H9 (cell line): ENCODE data around the gene CDH13. TPM values are rescaled to one million over a fixed set of nuclear protein-coding genes. Genes with fewer than 3 reads are reported as not detected.

Source experiments
- DNase-seq: peaks from one replicate; pipeline ENCODE4 v3.0.0-alpha.2; 2017
- H2AFZ ChIP-seq: one replicate; pipeline ENCODE4 v1.6.1; 2013; ENCODE audit warnings: mild to moderate bottlenecking, low read length, control low read depth, moderate library complexity
- H2AK5ac ChIP-seq: 2 replicates; pipeline ENCODE4 v1.6.1; 2013; ENCODE audit warnings: low read length, control low read depth, mixed read lengths; ENCODE audit not compliant: insufficient read length
- H2BK120ac ChIP-seq: one replicate; pipeline ENCODE4 v1.6.1; 2013; ENCODE audit warnings: low read depth, mild to moderate bottlenecking, low read length, control low read depth, inconsistent platforms; ENCODE audit not compliant: poor library complexity, severe bottlenecking
- H2BK12ac ChIP-seq: 2 replicates; pipeline ENCODE4 v1.6.1; 2013; ENCODE audit warnings: low read length, control low read depth, mixed read lengths, low read depth; ENCODE audit not compliant: insufficient read length
- H2BK15ac ChIP-seq: 2 replicates; pipeline ENCODE4 v1.6.1; 2013; ENCODE audit warnings: low read depth, low read length, control low read depth
- H2BK20ac ChIP-seq: one replicate; pipeline ENCODE4 v1.6.1; 2013; ENCODE audit warnings: low read depth, mild to moderate bottlenecking, low read length, control low read depth, inconsistent platforms; ENCODE audit not compliant: poor library complexity, severe bottlenecking
- H2BK5ac ChIP-seq: 2 replicates; pipeline ENCODE4 v1.6.1; 2013; ENCODE audit warnings: low read length, control low read depth, mixed read lengths; ENCODE audit not compliant: insufficient read length
- H3K14ac ChIP-seq: 2 replicates; pipeline ENCODE4 v1.6.1; 2013; ENCODE audit warnings: low read length, control low read depth; ENCODE audit not compliant: insufficient read depth
- H3K18ac ChIP-seq: 2 replicates; pipeline ENCODE4 v1.6.1; 2013; ENCODE audit warnings: low read depth, mild to moderate bottlenecking, mixed read lengths, low read length, control low read depth; ENCODE audit not compliant: insufficient read length
- H3K23ac ChIP-seq: 2 replicates; pipeline ENCODE4 v1.6.1; 2013; ENCODE audit warnings: low read length, control low read depth, mixed read lengths, low read depth; ENCODE audit not compliant: insufficient read length
- H3K23me2 ChIP-seq: 2 replicates; pipeline ENCODE4 v1.6.1; 2013; ENCODE audit warnings: low read depth, mild to moderate bottlenecking, mixed read lengths, low read length, control low read depth; ENCODE audit not compliant: insufficient read length, poor library complexity, severe bottlenecking
- H3K27ac ChIP-seq: 2 replicates; pipeline ENCODE4 v1.5.1; 2013; ENCODE audit warnings: low read length, control low read depth, mixed read lengths, low read depth; ENCODE audit not compliant: insufficient read length
- H3K27me3 ChIP-seq: 2 replicates; pipeline ENCODE4 v1.6.1; 2013; ENCODE audit warnings: low read length, control low read depth, inconsistent platforms; ENCODE audit not compliant: insufficient read depth
- H3K4ac ChIP-seq: 2 replicates; pipeline ENCODE4 v1.6.1; 2013; ENCODE audit warnings: low read depth, mild to moderate bottlenecking, control low read depth, inconsistent platforms, low read length, moderate library complexity
- H3K4me1 ChIP-seq: 2 replicates; pipeline ENCODE4 v1.6.1; 2013; ENCODE audit warnings: low read length, control low read depth, inconsistent platforms; ENCODE audit not compliant: insufficient read depth
- H3K4me2 ChIP-seq: 2 replicates; pipeline ENCODE4 v1.6.1; 2013; ENCODE audit warnings: low read length, control low read depth, mixed read lengths; ENCODE audit not compliant: insufficient read length, insufficient read depth
- H3K56ac ChIP-seq: 2 replicates; pipeline ENCODE4 v1.6.1; 2013; ENCODE audit warnings: low read depth, mild to moderate bottlenecking, mixed read lengths, low read length, control low read depth; ENCODE audit not compliant: insufficient read length
- H3K79me1 ChIP-seq: 2 replicates; pipeline ENCODE4 v1.6.1; 2013; ENCODE audit warnings: low read depth, mild to moderate bottlenecking, moderate library complexity, low read length, control low read depth, inconsistent platforms; ENCODE audit not compliant: insufficient read depth, poor library complexity, severe bottlenecking
- H3K79me2 ChIP-seq: 2 replicates; pipeline ENCODE4 v1.6.1; 2013; ENCODE audit warnings: low read length, control low read depth, inconsistent platforms; ENCODE audit not compliant: insufficient read depth
- H3K9ac ChIP-seq: 2 replicates; pipeline ENCODE4 v1.6.1; 2013; ENCODE audit warnings: low read length, control low read depth, mixed read lengths; ENCODE audit not compliant: insufficient read length; ENCODE audit errors: extremely low read depth
- H3K9me3 ChIP-seq: one replicate; pipeline ENCODE4 v1.6.1; 2013; ENCODE audit warnings: low read depth, low read length, inconsistent platforms; ENCODE audit not compliant: control insufficient read depth
- H3T11ph ChIP-seq: one replicate; pipeline ENCODE4 v1.6.1; 2013; ENCODE audit warnings: mild to moderate bottlenecking, low read length, control low read depth, inconsistent platforms
- H4K20me1 ChIP-seq: one replicate; pipeline ENCODE4 v1.6.1; 2013; ENCODE audit not compliant: control insufficient read depth, insufficient read length, insufficient read depth
- H4K5ac ChIP-seq: 2 replicates; pipeline ENCODE4 v1.6.1; 2013; ENCODE audit warnings: low read depth, mild to moderate bottlenecking, mixed read lengths, low read length, control low read depth; ENCODE audit not compliant: insufficient read length
- H4K8ac ChIP-seq: replicated peaks from 2 replicates; pipeline ENCODE4 v1.6.1; 2013; ENCODE audit warnings: low read length, control low read depth, mixed read lengths, low read depth; ENCODE audit not compliant: insufficient read length
- H4K91ac ChIP-seq: 2 replicates; pipeline ENCODE4 v1.6.1; 2013; ENCODE audit warnings: low read depth, mild to moderate bottlenecking, moderate library complexity, mixed read lengths, low read length, control low read depth; ENCODE audit not compliant: insufficient read length
- H3K27ac Mint-ChIP-seq, 3 experiments: 2 replicates in 2 of 3; 3 replicates in 1 of 3; pipeline ENCODE4 v1.8.0; 2020 to 2021; ENCODE audit warnings: mixed read lengths in 3 of 3, mild to moderate bottlenecking in 1 of 3, moderate library complexity in 1 of 3
- H3K27me3 Mint-ChIP-seq: 2 replicates; pipeline ENCODE4 v1.8.0; 2021; ENCODE audit warnings: low read depth, mild to moderate bottlenecking, moderate library complexity, mixed read lengths
- H3K36me3 Mint-ChIP-seq, 3 experiments: 2 replicates in 2 of 3; 3 replicates in 1 of 3; pipeline ENCODE4 v1.8.0; 2020 to 2021; ENCODE audit warnings: low read depth in 3 of 3, mixed read lengths in 3 of 3; ENCODE audit not compliant: insufficient read depth in 1 of 3
- H3K4me1 Mint-ChIP-seq, 2 experiments: 2 replicates each; pipeline ENCODE4 v1.8.0; 2020; ENCODE audit warnings: mixed read lengths in 2 of 2
- H3K4me3 Mint-ChIP-seq, 2 experiments: 2 replicates in 1 of 2; 3 replicates in 1 of 2; pipeline ENCODE4 v1.8.0; 2020 to 2021; ENCODE audit warnings: mild to moderate bottlenecking in 2 of 2, mixed read lengths in 2 of 2, moderate library complexity in 1 of 2
- H3K9me3 Mint-ChIP-seq, 2 experiments: 2 replicates in 1 of 2; 3 replicates in 1 of 2; pipeline ENCODE4 v1.8.0; 2020; ENCODE audit warnings: mild to moderate bottlenecking in 2 of 2, mixed read lengths in 2 of 2, moderate library complexity in 1 of 2
- WGBS: extraction: QIAGEN DNeasy Blood & Tissue Kit; methylation state at CpG from one replicate; pipeline ENCODE4 v1.1.7; 2013; ENCODE audit warnings: missing lambda C conversion rate, low lambda C conversion rate, mixed read lengths; ENCODE audit not compliant: insufficient read length; ENCODE audit errors: extremely low coverage; 5-methylcytosine and 5-hydroxymethylcytosine counted together
- total RNA-seq: library from RNA; stranded (reverse); gene quantifications from 2 replicates; pipeline ENCODE4 v1.2.1, GENCODE V29; 2021
- TF ChIP-seq, protein P1 (sequence below): fragments of 200-600 bp; sonication (generic); conservative IDR thresholded peaks from 3 replicates; pipeline ENCODE4 v1.8.0; 2021; ENCODE audit warnings: antibody characterized with exemption, mild to moderate bottlenecking

Gene CDH13
- total RNA-seq, 1 experiment from 2014 or later = 1.5 TPM

DNA sequence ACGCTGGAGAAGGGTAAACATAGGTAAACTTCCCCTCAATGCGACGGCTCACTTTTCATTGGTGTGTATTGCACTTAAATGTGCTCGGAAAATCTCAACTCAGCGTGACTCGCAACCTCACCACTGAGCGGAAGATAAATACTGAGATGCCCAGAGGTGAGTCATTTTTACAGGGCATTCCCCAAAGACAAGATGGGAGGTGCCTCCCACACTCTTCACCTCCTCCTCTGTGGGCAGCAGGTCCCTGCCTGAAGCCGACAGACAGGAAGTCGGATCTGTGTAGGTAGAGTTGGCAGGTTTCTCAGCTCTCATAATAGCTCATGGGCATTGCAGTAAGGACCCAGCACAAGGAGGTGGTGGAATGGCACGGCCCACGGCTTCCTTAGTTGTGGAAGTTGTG is 906.4 kb downstream of the CDH13 start:
- Histone ChIP-seq H3K4me2 (no peak overlapping the region), H3K56ac (no peak overlapping the region), H3K4me1 (no peaks in the 10 kb centered on the region), H2BK12ac (no peak overlapping the region), H3K79me2 (no peaks in the 10 kb centered on the region), H4K91ac (no peak overlapping the region), H2AFZ (no peak overlapping the region), H2BK5ac (no peak overlapping the region), H2BK20ac (no peak overlapping the region), H3K23me2 (no peaks in the 10 kb centered on the region), H3K18ac (no peak overlapping the region), H3K79me1 (no peaks in the 10 kb centered on the region), H3K27ac (no peak overlapping the region), H3K23ac (no peak overlapping the region), H3K14ac (no peak overlapping the region), H2BK15ac (no peak overlapping the region), H3K4ac (no peak overlapping the region), H4K5ac (no peak overlapping the region), H2AK5ac (no peak overlapping the region), H4K8ac (no peak overlapping the region), H3K9ac (no peak overlapping the region), H3K27me3 (no peaks in the 10 kb centered on the region), H2BK120ac (no peak overlapping the region), H3T11ph (no peak overlapping the region), H4K20me1 (no peaks in the 10 kb centered on the region), H3K9me3 (no peaks in the 10 kb centered on the region)
- Mint-ChIP-seq H3K27me3 (peaks cover 2% of the 10 kb centered on the region), H3K27ac (no peak overlapping the region), H3K36me3 (no peaks in the 10 kb centered on the region), H3K9me3 (no peaks in the 10 kb centered on the region), H3K4me1 (no peaks in the 10 kb centered on the region), H3K4me3 (no peak overlapping the region)
- DNase-seq = no peak
- whole genome bisulfite sequencing = no CpG with 5 or more reads among the region's 11 CpGs
- TF ChIP-seq, protein P1, sequence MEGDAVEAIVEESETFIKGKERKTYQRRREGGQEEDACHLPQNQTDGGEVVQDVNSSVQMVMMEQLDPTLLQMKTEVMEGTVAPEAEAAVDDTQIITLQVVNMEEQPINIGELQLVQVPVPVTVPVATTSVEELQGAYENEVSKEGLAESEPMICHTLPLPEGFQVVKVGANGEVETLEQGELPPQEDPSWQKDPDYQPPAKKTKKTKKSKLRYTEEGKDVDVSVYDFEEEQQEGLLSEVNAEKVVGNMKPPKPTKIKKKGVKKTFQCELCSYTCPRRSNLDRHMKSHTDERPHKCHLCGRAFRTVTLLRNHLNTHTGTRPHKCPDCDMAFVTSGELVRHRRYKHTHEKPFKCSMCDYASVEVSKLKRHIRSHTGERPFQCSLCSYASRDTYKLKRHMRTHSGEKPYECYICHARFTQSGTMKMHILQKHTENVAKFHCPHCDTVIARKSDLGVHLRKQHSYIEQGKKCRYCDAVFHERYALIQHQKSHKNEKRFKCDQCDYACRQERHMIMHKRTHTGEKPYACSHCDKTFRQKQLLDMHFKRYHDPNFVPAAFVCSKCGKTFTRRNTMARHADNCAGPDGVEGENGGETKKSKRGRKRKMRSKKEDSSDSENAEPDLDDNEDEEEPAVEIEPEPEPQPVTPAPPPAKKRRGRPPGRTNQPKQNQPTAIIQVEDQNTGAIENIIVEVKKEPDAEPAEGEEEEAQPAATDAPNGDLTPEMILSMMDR = no peak
